ENCODE measurements around the gene CGB8.
A peak's percentile ranks its signal among the peaks of the same experiment; 100 is the strongest.
"Not testable (repeated sequence)": the region's sequence is repeated elsewhere in the genome, so short reads cannot be mapped to it uniquely, and the experiment has no call there.

The CGB8 gene

GRCh38 chr19:49049011-49049410, at the start of gene CGB8:
Gene CGB8, minus strand, starts transcription at chr19:49049111. Its CDS starts 372 bp downstream, at chr19:49048739.
- intact Hi-C loops (cut with DNase I; ENCODE audit: low total_unique reads); H3K4me3 ChIP-seq; H3K4me1 ChIP-seq; H3K27ac ChIP-seq; H3K9me3 ChIP-seq; H3K36me3 ChIP-seq; DNase-seq; H3K27me3 ChIP-seq: not testable (repeated sequence)

DNA sequence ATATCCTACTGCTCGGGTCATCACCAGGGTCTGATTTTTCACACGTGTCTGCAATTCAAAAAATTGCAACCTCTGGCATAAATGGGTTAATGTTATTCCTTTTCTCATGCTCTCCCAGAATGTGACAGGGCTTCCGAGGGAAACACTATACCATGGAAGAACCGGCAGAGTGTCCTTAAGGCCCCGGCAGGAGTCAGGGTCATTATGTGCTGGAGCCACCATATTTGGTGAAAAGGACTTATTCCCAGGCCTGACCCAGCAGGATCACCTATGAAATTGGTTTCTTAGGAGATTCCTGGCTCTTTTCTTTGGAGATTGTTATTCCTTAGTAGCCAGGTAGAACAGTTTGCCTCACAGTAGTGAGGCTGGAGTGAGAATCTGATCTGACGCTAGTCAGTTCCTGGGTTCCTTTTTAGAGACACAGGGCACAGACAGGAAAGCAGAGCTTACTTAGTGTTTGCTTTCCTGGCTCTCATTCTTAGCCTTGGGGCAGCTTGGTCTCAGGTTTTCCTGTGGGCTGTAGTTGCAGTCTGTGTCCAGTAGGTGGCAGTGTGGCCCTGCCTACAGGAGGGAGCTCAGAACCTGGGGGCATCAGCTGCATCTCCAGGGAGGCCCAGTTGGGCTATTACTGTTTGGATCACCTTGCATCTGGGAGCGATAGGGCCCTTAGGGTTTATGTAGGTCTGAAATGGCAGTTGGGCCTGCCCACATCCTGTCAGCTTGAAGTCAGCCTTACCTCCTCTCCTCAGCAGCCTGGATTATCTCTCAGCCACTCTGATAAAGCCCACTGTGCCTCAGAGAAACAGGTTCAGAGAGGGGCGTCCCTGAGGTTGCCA, 48.8 kb upstream of the CGB8 start:
- H3K36me3 ChIP-seq: peaks cover 59 to 95% (median 79%) of the 10 kb centered on the region in 3 donors
- H3K4me1 ChIP-seq: peaks cover 0 to 7% (median 0%) of the 10 kb centered on the region in 4 donors
- no peak overlapping the region for H3K27ac ChIP-seq
- H3K4me3 ChIP-seq: no peak overlapping the region
- H3K9me3 ChIP-seq: no peaks in the 10 kb centered on the region
- DNase-seq: peak; percentile 52 to 79
- TF ChIP-seq CTCF (IDR thresholded peaks at IDR 0.05): peak; percentile 97 to 99
- no peaks in the 10 kb centered on the region for H3K27me3 ChIP-seq
- intact Hi-C loops (cut with DNase I; ENCODE audit: low total_unique reads): loop anchor here (5.0 kb wide), 2 partner anchors 50 to 100 kb away; no protein-coding TSS in a partner anchor

DNA sequence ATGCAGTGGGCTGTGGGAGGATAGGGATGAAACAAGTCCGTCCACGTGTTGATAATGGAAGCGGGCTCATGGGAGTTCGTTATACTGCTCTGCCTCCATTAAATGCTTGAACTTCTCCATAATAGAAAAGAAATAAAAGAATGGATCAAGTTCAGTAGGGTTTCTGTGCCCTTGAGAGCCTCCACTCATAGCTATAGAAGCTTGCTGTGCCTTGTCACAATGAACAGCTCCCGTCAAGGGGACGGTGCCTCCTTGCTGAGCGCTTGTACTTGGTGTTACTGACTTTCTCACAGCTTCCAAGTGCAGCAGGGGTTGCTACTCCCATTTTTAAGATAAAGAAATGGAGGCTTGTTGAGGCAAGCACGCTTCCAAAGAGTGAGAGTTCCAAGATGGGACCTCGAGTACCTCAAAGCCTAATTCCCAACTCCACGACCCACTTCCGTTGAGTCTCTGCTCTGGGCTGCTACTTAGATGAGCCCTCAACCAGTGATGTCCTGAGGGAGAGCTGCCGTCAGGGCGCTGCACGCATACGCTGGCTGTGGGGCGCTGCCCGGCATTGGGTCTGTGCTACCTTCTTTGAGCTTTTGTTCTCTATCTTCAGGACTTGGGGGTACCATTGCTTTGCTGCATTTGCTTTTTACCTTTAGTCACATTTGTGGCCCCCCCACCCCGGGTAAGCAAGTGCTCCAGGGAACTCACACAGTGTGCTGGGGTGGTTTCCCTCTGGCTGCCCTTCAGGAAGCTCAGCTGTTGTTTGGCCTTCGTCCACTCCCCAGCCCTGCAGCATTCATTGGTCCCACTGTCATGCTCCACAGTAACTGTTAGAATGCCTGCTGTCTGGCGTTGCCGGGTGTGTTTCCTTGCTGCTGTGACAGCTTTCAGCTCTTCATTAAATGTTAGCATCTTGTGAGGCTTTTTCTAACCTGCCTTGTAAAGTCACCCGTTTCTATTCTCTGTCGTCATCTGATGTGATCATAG, 45.9 kb upstream of the CGB8 start:
- Histone ChIP-seq H3K4me3 (no peak overlapping the region), H3K27me3 (no peaks in the 10 kb centered on the region), H3K4me1 (peaks cover 0 to 7% (median 0%) of the 10 kb centered on the region in 4 donors), H3K36me3 (peaks cover 59 to 95% (median 79%) of the 10 kb centered on the region in 3 donors), H3K9me3 (no peaks in the 10 kb centered on the region), H3K27ac (no peak overlapping the region)
- DNase-seq: no peak
- intact Hi-C loops (cut with DNase I; ENCODE audit: low total_unique reads): loop anchor here (5.0 kb wide), 2 partner anchors 53 to 103 kb away; no protein-coding TSS in a partner anchor
- TF ChIP-seq CTCF (IDR thresholded peaks at IDR 0.05): no peak

GRCh38 chr19:49092686-49093085, 43.8 kb upstream of the CGB8 start:
- TF ChIP-seq CTCF (IDR thresholded peaks at IDR 0.05): no peak
- DNase-seq: no peak
- Histone ChIP-seq H3K27ac (no peak overlapping the region), H3K27me3 (no peaks in the 10 kb centered on the region), H3K4me1 (peaks cover 0 to 17% (median 6%) of the 10 kb centered on the region in 4 donors), H3K9me3 (no peaks in the 10 kb centered on the region), H3K36me3 (peaks cover 47 to 91% (median 65%) of the 10 kb centered on the region in 3 donors), H3K4me3 (no peak overlapping the region)
- intact Hi-C loops (cut with DNase I; ENCODE audit: low total_unique reads): no loop called here

DNA sequence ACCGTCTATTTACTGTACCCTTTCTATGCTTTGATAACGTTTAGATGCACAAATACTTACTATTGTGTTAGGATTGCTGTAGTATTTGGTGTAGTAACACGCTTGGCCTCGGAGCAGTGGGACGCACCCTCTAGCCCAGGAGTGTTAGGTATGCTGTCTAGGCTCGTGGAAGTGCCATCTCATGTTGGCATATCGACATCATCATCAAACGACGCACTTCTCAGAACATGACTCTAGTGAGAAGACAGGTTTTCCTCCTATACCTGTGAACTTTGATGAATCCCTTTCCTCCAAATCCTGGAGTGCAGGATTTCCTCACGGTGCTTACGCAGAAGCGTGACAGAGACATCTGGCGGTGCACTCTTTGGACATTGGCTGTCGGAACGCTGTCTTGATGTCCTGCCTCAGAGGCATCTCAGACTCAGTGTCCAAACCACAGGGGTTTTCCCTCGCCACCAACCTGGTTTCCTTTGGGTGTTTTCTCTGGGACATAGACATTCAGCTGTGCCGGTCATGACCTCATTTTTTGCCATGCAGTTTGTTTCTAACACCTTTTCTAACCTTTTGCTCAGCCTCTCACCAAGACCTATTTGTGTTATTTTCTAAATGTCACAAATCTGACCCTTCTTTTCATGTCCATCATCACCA, 42.6 kb upstream of the CGB8 start:
- peaks cover 2 to 23% (median 17%) of the 10 kb centered on the region in 4 donors for H3K4me1 ChIP-seq
- no peak overlapping the region for H3K4me3 ChIP-seq
- DNase-seq: no peak
- no peak overlapping the region for H3K27ac ChIP-seq
- H3K27me3 ChIP-seq: no peaks in the 10 kb centered on the region
- H3K9me3 ChIP-seq: no peaks in the 10 kb centered on the region
- peaks cover 47 to 89% (median 58%) of the 10 kb centered on the region in 3 donors for H3K36me3 ChIP-seq
- intact Hi-C loops (cut with DNase I; ENCODE audit: low total_unique reads): no loop called here
- no peak for TF ChIP-seq CTCF (IDR thresholded peaks at IDR 0.05)
